Adrenal gland (tissue), 12 donors: ENCODE measurements around the gene RPS8. TPM values are rescaled to one million over a fixed set of nuclear protein-coding genes. Genes with fewer than 3 reads are reported as not detected.
"Not testable (repeated sequence)": the region's sequence is repeated elsewhere in the genome, so short reads cannot be mapped to it uniquely, and the experiment has no call there.

Experiments used
- DNase-seq, 7 donors: peaks; one replicate each; pipeline ENCODE4 v3.0.0-alpha.2; 2019 to 2020
- H3K27ac ChIP-seq, 5 donors: fragments of 200-600 bp; sonication (generic) in 4 of 5; 1 replicate in 3 of 5; 2 replicates in 2 of 5; pipeline versions ENCODE4 v1.5.1 to v1.8.0; 2016 to 2020; ENCODE audit warnings: mild to moderate bottlenecking in 1 of 5
- H3K27me3 ChIP-seq: fragments of 200-600 bp; 2 replicates; pipeline ENCODE4 v1.8.0; 2021
- H3K36me3 ChIP-seq, 2 donors: fragments of 200-600 bp; replicated peaks in 1 of 2; 1 replicate in 1 of 2; 2 replicates in 1 of 2; pipeline versions ENCODE4 v1.5.1 to v1.8.0; 2018 to 2022
- H3K4me1 ChIP-seq, 2 donors: fragments of 200-600 bp; replicated peaks in 1 of 2; 1 replicate in 1 of 2; 2 replicates in 1 of 2; pipeline versions ENCODE4 v1.5.1 to v1.8.0; 2018 to 2021
- H3K4me3 ChIP-seq, 4 donors: fragments of 200-600 bp; sonication (generic) in 3 of 4; one replicate each; pipeline ENCODE4 v1.5.1; 2016 to 2018
- H3K9me3 ChIP-seq, 3 donors: fragments of 200-600 bp; sonication (generic) in 1 of 3; replicated peaks in 1 of 3; 1 replicate in 2 of 3; 2 replicates in 1 of 3; pipeline versions ENCODE4 v1.5.1 to v1.8.0; 2016 to 2021
- POLR2A ChIP-seq, 2 donors: fragments of 450-650 bp; IDR thresholded peaks; one replicate each; pipeline ENCODE4 v1.6.1; 2017; ENCODE audit warnings: antibody characterized with exemption in 2 of 2, mild to moderate bottlenecking in 2 of 2, moderate library complexity in 1 of 2
- WGBS, 4 donors: extraction: QIAGEN DNeasy Blood & Tissue Kit in 2 of 4; methylation state at CpG; one replicate each; pipeline versions ENCODE4 v1.1.5 to v1.1.7; 2013 to 2017; 5-methylcytosine and 5-hydroxymethylcytosine counted together
- intact Hi-C, 2 donors: fragments of 100-400 bp; cut with DNase I; formaldehyde crosslinking; loops; one replicate each; pipeline versions ENCODE4 v1.14.1 to v1.15.0; 2022 to 2023
- polyA plus RNA-seq, 3 donors: library from polyadenylated mRNA; stranded (reverse); fragments of 200-250 nt in 2 of 3; fragments of 350-450 nt in 1 of 3; fragmentation: Illumina TruSeq in 1 of 3; extraction: RNeasy Lipid Tissue Mini Kit (QIAGEN cat#74804) in 1 of 3; gene quantifications; one replicate each; pipeline ENCODE4 v1.2.3, GENCODE V29; 2013 to 2014
- total RNA-seq, 9 donors: library from RNA; depleted of rRNA in 4 of 9; stranded (reverse); fragments of >200 nt in 4 of 9; fragments of 120-200 nt in 1 of 9; fragmentation: NEBNext Ultra II Directional in 1 of 9; extraction: Animal tissue kit (Norgen Biotek cat#: 25700) in 1 of 9; gene quantifications; one replicate each; pipeline versions ENCODE4 v1.1.0 to v1.2.4, GENCODE V29; 2013 to 2023
- TF ChIP-seq, protein P1 (sequence below), 6 experiments: fragments of 450-650 bp in 4 of 6; fragments of 200-600 bp in 2 of 6; sonication (generic) in 1 of 6; IDR thresholded peaks; 1 replicate in 5 of 6; 2 replicates in 1 of 6; pipeline versions ENCODE4 v1.5.1 to v1.8.0; 2016 to 2021; ENCODE audit warnings: antibody characterized with exemption in 6 of 6, mild to moderate bottlenecking in 2 of 6, moderate library complexity in 1 of 6
- donor health status: healthy with polysubstance abuse.
- donor health status: Bipolar disorder and iron deficiency.
- donor health status: DM: yes; HTN: yes; CAD: no.
- donor health status: DM: no; HTN: no; CAD: no.
- donor health status: DM: no; HTN: no; CAD: no.
- donor health status: DM: yes; HTN: yes; CAD: no.

Gene RPS8
- total and polyA plus RNA-seq, 12 donors: 1,508 to 3,127 (median 2,474) TPM

GRCh38 chr1:44788120-44788860 lies 12.9 kb downstream of the RPS8 start, which contains the start of gene BEST4:
Gene BEST4, minus strand, starts transcription at chr1:44788170. Its CDS starts 465 bp downstream, at chr1:44787705.
- H3K36me3 ChIP-seq: no peaks in the 10 kb centered on the region
- H3K27ac ChIP-seq: no peak within 1 kb of the TSS
- no peak within 1 kb of the TSS for H3K4me3 ChIP-seq
- no peaks in the 10 kb centered on the region for H3K9me3 ChIP-seq
- 72 to 85% (median 80%) methylated on average over 6 to 9 of the region's 9 CpGs for WGBS, 4 donors
- no peak for TF ChIP-seq POLR2A (IDR thresholded peaks at IDR 0.05)
- TF ChIP-seq, protein P1, sequence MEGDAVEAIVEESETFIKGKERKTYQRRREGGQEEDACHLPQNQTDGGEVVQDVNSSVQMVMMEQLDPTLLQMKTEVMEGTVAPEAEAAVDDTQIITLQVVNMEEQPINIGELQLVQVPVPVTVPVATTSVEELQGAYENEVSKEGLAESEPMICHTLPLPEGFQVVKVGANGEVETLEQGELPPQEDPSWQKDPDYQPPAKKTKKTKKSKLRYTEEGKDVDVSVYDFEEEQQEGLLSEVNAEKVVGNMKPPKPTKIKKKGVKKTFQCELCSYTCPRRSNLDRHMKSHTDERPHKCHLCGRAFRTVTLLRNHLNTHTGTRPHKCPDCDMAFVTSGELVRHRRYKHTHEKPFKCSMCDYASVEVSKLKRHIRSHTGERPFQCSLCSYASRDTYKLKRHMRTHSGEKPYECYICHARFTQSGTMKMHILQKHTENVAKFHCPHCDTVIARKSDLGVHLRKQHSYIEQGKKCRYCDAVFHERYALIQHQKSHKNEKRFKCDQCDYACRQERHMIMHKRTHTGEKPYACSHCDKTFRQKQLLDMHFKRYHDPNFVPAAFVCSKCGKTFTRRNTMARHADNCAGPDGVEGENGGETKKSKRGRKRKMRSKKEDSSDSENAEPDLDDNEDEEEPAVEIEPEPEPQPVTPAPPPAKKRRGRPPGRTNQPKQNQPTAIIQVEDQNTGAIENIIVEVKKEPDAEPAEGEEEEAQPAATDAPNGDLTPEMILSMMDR (IDR thresholded peaks at IDR 0.05): no peak
- no peaks in the 10 kb centered on the region for H3K27me3 ChIP-seq
- DNase-seq: no peak
- H3K4me1 ChIP-seq: peaks cover 11 to 25% of the 10 kb centered on the region in 2 donors
- intact Hi-C loops: loop anchor here in 1 of 2 donors (10.0 kb wide), 1 partner anchor 53 kb away; the partner anchor contains the start of genes KIF2C and RNU5D-1

GRCh38 chr1:44790968-44791801 lies 15.8 kb downstream of the RPS8 start:
- Histone ChIP-seq H3K9me3 (no peaks in the 10 kb centered on the region), H3K4me1 (peaks cover 0 to 6% of the 10 kb centered on the region in 2 donors), H3K27ac (no peak overlapping the region), H3K27me3 (no peaks in the 10 kb centered on the region), H3K4me3 (no peak overlapping the region), H3K36me3 (no peaks in the 10 kb centered on the region)
- intact Hi-C loops: loop anchor here in 1 of 2 donors (5.0 kb wide), 1 partner anchor 36 kb away; no protein-coding TSS in a partner anchor
- TF ChIP-seq, protein P1 (IDR thresholded peaks at IDR 0.05): no peak
- TF ChIP-seq POLR2A (IDR thresholded peaks at IDR 0.05): no peak
- peak in 2 of 7 donors; percentile 9 to 21 for DNase-seq
- 75 to 87% (median 81%) methylated on average over 6 to 7 of the region's 7 CpGs for WGBS, 4 donors

DNA sequence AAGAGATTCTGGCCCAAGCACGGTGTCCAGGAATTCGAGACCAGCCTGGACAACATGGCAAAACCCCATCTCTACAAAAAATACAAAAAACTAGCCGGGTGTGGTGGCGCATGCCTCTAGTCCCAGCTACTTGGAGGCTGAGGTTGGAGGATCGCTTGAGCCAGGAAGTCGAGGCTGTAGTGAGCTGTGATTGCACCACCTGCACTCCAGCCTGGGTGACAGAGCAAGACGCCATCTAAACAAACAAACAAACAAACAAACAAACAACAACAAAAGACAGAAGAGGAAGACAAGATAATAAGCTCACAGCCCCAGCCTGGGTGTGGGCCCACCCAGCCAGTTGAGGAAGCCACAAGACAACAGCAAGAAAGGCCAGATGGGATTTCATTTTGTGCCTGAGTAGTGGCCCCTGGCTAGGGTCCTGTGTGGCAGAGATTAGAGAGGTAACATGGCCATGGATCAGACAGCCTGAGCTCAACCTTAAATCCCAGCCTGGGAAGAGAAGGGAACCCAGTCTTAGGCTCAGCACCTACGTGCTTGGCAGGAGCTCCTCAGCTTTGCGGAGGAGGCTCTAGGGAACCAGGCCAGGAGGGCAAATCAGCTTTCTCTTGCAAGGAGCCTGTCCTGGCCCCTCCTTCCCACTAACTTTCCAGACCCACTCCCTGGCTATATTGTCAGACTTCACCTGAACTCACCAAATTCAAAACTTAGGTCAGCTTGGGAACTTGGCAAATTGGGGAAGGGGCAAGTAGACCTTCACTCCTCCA lies 17.6 kb downstream of the RPS8 start:
- WGBS, 4 donors: 89 to 96% (median 91%) methylated on average over 8 to 9 of the region's 9 CpGs
- intact Hi-C loops: loop anchor here in 1 of 2 donors (5.0 kb wide), 1 partner anchor 34 kb away; no protein-coding TSS in a partner anchor
- TF ChIP-seq POLR2A (IDR thresholded peaks at IDR 0.05): no peak
- TF ChIP-seq, protein P1 (IDR thresholded peaks at IDR 0.05): no peak

DNA sequence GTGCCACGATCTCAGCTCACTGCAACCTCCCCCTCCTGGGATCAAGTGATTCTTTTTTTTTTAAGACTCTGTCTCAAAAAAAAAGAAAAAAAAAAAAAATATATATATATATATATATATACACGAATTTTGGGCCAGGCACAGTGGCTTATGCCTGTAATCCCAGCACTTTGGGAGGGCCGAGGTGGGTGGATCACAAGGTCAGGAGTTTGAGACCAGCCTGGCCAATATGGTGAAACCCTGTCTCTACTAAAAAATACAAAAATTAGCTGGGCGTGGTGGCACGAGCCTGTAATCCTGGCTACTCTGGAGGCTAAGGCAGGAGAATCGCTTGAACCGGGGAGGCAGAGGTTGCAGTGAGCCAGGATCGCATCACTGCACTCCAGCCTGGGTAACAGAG lies 22.5 kb downstream of the RPS8 start:
- not testable (repeated sequence) for H3K27ac ChIP-seq, H3K27me3 ChIP-seq, H3K9me3 ChIP-seq, H3K36me3 ChIP-seq, H3K4me3 ChIP-seq
- intact Hi-C loops: loop anchor here in 1 of 2 donors (5.0 kb wide), 1 partner anchor 34 kb away; no protein-coding TSS in a partner anchor
- WGBS, 4 donors: 75 to 87% (median 82%) methylated on average over 8 of the region's 8 CpGs
- H3K4me1 ChIP-seq: peaks cover 5 to 16% of the 10 kb centered on the region in 2 donors
- DNase-seq: peak in 5 of 7 donors; percentile 2 to 52 (median 16)

More for the DNA sequence above, 17.6 kb downstream of the RPS8 start:
- H3K4me3 ChIP-seq: no peak overlapping the region
- H3K4me1 ChIP-seq: no peaks in the 10 kb centered on the region
- no peaks in the 10 kb centered on the region for H3K36me3 ChIP-seq
- H3K27me3 ChIP-seq: no peaks in the 10 kb centered on the region
- H3K9me3 ChIP-seq: no peaks in the 10 kb centered on the region
- H3K27ac ChIP-seq: no peak overlapping the region
- peak in 5 of 7 donors; percentile 0 to 46 (median 14) for DNase-seq
